AML-193 (cell line): Measurements from ENCODE around the gene SPATA31E1.
"Not testable (repeated sequence)": the region's sequence is repeated elsewhere in the genome, so short reads cannot be mapped to it uniquely, and the experiment has no call there.

Experiments used
- DNase-seq, 2 experiments: peaks; one replicate each; lab custom pipeline; 2025; lab: John Stamatoyannopoulos, UW

Gene SPATA31E1

DNA sequence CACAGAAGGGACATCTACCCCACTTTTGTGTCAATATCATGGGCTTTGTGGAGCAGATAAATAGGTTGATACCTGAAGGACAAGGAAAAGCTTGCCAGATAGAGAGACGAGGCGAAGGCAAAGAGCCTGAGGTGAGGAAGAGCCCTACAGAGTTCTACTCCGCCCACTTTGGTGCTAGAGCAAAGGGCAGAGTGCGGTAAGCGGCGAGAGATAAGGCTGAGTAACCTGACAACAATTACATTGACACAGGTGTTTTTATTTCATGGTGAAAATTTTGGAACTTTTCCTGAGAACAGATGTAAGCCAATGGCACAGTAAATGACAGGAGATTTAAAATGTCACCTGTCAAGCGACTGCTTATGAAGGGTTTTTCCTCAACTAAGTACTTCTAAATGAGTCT lies 51.8 kb downstream of the SPATA31E1 start:
- DNase-seq: not testable (repeated sequence)

DNA sequence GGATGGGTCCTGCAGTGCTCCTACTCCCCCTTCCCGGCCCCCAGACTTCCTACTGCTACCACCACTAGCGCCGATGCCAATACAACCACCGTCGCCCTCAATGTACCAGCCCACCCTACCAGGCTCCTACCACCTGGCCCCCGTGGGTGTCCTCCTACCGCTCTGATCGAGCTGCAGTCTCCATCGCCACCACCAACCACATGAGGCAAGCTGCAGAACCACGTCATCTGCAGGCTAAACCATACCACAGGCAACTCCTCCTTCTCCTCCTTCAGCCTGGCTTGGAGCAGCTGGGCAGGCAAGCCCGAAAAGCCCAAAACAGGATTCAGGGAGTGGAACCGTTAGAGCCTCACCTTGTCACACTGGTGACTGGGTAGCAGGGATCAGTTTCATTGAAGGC lies 54.7 kb downstream of the SPATA31E1 start:
- DNase-seq: not testable (repeated sequence)

DNA sequence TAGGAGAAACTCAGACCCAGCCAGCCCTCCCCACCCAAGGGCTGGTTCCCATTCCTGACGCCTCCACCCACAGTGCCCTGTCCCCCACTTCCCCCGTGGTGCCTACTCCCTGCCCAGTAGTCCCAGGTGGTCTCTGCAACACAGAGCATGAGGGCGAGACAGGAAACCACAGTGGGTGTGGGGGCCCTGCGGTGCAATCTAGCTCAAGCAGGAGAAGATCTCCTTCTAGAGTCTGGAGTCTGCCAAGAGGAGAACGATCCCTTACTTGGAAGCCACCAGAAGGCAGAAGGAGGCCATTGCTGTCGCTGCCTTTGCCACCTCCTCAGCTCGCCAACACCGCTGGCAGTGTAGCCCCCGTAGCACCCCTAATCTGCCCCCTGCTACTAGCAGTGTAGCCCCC lies 55.2 kb downstream of the SPATA31E1 start:
- DNase-seq: not testable (repeated sequence)

DNA sequence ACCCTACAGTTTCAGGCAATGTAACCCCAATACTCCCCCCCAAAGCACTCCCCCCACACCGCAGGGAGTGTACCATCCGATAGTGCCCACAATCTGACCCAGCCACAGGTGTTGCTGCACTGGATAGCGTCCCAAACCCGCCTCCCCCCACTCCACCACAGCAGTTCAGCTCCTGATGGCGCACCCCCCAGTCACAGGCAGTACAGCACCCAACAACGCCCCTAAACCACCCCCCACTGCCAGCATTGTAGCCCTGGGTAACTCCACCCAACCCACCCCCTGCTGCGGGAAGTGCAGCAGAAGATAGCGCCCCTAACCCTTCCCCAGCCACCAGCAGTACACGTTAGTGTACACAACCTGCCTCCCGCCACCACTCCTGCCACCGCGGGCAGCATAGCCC lies 55.7 kb downstream of the SPATA31E1 start:
- DNase-seq: not testable (repeated sequence)
